GM06990 (cell line): ENCODE measurements around the gene ZNF516.

Experiments used
- DNase-seq: peaks from one replicate; pipeline ENCODE4 v3.0.0-alpha.2; 2011; ENCODE audit not compliant: insufficient read length; ENCODE audit errors: extremely low read depth
- H3K27me3 ChIP-seq: replicated peaks from 2 replicates; pipeline ENCODE4 v1.6.0; 2011; ENCODE audit warnings: low read length; ENCODE audit not compliant: control insufficient read depth, insufficient read depth
- H3K36me3 ChIP-seq: 2 replicates; pipeline ENCODE4 v1.5.1; 2011; ENCODE audit warnings: low read length; ENCODE audit not compliant: control insufficient read depth, insufficient read depth
- H3K4me3 ChIP-seq: replicated peaks from 2 replicates; pipeline ENCODE4 v1.5.1; 2011; ENCODE audit warnings: low read depth, mild to moderate bottlenecking, control low read depth, low read length
- CTCF ChIP-seq: IDR thresholded peaks from 2 replicates; pipeline ENCODE4 v1.5.1; 2011; ENCODE audit warnings: low read length, control low read depth, mild to moderate bottlenecking, inconsistent platforms; ENCODE audit not compliant: insufficient read depth, poor library complexity, severe bottlenecking

Gene ZNF516

GRCh38 chr18:76323891-76324290 is 171.2 kb downstream of the ZNF516 start:
- no peak for DNase-seq
- TF ChIP-seq CTCF, result no peak
- H3K36me3 ChIP-seq, result no peaks in the 10 kb centered on the region
- H3K4me3 ChIP-seq, result no peak overlapping the region
- H3K27me3 ChIP-seq, result no peaks in the 10 kb centered on the region; the same call in 1 of the 2 replicates

- TF ChIP-seq CTCF, result no peak
- DNase-seq, result no peak
- Histone ChIP-seq H3K4me3 (no peak overlapping the region), H3K27me3 (no peaks in the 10 kb centered on the region; the same call in none of the 2 replicates), H3K36me3 (no peaks in the 10 kb centered on the region)
These were observed 172.4 kb downstream of the ZNF516 start for GRCh38 chr18:76322686-76323085.

DNA sequence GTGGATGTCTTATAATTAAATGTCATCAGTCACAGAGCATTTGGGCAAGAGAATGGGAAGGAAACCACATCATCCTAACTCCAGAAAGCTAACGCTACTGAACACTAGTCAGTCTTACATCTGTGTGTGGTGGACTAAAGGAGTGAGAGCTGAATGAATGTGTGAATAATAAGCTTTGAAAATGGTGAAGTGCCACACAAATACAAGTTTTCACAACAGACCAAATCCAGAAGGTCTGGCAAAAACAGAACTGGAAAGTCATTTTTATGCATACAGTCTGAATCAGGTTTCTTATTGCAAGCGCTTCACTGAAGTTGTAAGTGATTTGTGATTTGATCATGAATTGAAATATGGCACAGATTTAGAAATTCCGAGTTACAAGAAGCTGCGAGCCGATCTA is 175.7 kb downstream of the ZNF516 start:
- H3K4me3 ChIP-seq, result no peak overlapping the region
- no peak for TF ChIP-seq CTCF
- DNase-seq, result no peak
- no peaks in the 10 kb centered on the region for H3K36me3 ChIP-seq
- no peaks in the 10 kb centered on the region; the same call in 1 of the 2 replicates for H3K27me3 ChIP-seq

DNA sequence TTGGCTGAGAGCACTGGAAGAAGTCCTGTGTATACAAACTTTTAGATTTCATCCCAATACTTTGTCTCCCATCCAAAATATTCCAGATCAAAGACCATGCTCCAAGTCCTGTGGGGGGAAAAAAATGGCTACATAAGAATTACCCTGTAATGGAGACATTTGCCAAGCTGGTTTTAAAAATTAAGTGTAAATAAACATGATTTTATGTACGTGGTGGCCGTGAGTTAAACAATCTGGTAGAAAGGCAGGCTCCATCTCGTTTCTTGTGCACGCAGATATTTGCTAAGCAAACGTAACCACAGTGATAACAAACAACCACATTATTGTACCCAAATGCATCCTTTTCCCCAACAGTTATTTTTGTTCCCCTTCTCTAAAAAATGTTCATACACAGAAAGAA is 176.4 kb downstream of the ZNF516 start:
- H3K4me3 ChIP-seq, result no peak overlapping the region
- H3K36me3 ChIP-seq, result no peaks in the 10 kb centered on the region
- no peak for TF ChIP-seq CTCF
- DNase-seq, result no peak
- no peaks in the 10 kb centered on the region; the same call in 1 of the 2 replicates for H3K27me3 ChIP-seq

DNA sequence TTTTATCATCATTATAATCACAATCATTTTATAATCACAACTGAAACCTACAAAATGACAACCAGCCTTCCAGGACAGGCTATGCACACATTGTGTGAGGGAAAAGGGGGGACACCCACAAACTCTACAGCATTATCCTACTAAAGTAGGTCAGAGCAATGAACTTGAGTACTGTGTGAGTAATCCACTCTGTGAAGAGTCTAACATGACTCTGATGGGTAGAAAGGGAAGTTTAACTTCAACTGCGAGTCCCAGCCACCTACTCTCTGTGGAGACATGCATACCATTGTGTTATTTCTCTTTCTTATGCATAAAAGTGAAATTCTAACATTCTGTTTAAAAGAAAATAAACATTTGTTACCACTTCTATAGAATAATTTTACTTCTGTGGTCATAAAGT is 177.9 kb downstream of the ZNF516 start:
- H3K4me3 ChIP-seq, result no peak overlapping the region
- TF ChIP-seq CTCF, result no peak

DNA sequence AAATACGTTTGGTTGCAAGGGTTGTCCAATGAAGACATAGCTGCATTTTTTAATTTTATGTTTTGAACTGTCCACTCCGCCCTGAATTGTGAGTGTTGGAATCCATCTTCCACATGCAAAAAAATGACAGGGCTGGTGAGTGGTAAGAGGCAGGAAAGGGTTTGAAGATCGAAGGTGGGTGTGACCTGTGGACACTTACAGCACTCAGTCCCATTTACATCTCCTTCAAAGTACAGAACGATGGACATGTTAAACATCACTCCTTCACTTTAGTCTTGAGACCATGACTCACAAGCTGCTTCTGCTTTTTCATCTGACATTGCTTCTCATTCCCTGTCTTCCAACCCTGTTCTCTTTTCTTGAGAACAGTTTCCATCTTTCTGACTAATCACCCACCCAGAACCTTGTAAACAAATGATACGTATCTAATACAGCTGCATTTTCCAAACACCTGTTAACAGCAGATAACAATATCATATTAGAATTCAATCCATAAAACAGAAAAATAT is 179.3 kb downstream of the ZNF516 start:
- no peaks in the 10 kb centered on the region for H3K36me3 ChIP-seq
- H3K27me3 ChIP-seq, result peaks cover 1% of the 10 kb centered on the region
- no peak for TF ChIP-seq CTCF
- no peak overlapping the region for H3K4me3 ChIP-seq
- no peak for DNase-seq

More for the DNA sequence above, 177.9 kb downstream of the ZNF516 start:
- Histone ChIP-seq H3K36me3 (no peaks in the 10 kb centered on the region), H3K27me3 (peaks cover 1% of the 10 kb centered on the region)
- DNase-seq, result no peak
